HG02678 (cell line): Measurements from ENCODE around the gene MAP1LC3C.
A peak's percentile ranks its signal among the peaks of the same experiment; 100 is the strongest.

Source experiments
- ATAC-seq: cut with Tn5 transposase; IDR thresholded peaks from one replicate; pipeline ENCODE4 v1.9.1; 2021; ENCODE audit warnings: mild to moderate bottlenecking, moderate library complexity; ENCODE audit not compliant: unreplicated experiment

Gene MAP1LC3C

DNA sequence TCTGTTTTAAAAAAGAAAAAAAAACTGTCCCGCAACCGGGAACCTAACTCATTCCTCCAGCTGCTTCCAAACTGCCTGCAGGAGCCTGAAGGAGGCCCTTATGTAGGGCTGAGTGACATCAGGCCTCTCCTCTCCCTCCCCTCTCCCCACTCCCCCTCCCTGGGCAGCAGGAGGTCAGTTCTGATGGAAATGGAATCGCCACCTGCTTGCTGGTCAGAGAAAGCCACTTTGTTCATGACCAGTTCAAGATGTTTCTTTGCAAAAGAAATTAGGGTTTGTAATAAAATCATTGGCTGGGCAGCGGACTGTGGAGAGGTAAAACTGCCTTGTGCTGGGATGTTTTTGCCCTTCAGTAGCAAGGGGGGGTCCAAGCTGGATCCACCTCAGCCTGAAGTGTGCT, at the start of gene MAP1LC3C:
TSS of gene MAP1LC3C (minus strand) at position 73 of the 400 bp plus-strand sequence. CDS start 90 bp downstream, outside the sequence.
- no peak for ATAC-seq

DNA sequence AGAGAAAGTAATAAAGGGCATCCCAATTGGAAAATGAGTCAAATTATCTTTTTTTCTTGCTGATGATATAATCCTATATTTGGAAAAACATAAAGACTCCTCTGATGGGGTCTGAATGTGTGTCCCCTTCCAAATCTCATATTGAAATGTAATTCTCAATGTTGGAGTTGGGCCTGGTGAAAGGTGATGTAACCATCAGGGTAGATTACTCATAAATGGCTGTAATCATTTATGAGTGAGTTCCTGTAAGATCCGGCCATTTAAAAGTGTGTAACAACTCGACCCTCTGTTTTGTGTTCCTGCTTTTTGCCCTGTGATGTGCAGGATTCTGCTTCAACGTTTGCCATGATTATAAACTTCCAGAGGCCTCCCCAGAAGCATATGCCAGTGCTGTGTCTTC, 44.3 kb upstream of the MAP1LC3C start:
- ATAC-seq: no peak

DNA sequence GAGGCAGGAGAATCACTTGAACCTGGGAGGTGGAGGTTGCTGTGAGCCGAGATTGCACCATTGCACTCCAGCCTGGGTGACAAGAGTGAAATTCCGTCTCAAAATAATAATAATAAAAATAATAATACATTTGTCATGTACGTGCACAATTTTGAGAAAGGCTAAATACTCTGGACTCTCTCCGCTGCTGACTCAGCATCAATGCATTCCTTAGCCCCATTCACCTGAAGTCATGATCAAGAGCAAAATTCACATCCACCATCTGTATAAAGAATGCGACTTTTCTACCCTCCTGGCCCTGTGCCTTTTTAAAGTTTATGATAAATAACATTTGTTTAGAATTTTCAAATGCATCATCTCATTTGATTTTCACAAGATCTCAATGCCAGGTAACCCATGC, 35.5 kb upstream of the MAP1LC3C start:
- no peak for ATAC-seq

DNA sequence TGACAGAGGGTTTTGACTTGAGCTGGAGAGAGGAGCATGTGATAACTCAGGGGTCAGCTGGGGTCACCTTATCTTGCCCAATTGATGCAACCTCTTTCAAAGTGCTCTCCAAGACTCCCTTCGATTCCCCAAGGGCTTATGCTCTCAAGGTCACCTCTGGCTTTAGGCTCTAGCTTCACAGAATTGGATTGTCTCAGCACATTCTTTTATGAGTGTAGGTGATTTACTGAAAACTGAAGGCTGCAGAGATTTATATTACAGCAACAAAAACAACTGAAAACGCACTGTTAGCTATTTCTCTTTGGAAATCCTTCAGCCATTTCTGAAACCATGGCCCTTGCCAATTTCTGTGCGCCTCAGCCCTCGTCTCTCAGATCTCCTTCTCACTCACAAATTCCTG, 34.5 kb upstream of the MAP1LC3C start:
- no peak for ATAC-seq

DNA sequence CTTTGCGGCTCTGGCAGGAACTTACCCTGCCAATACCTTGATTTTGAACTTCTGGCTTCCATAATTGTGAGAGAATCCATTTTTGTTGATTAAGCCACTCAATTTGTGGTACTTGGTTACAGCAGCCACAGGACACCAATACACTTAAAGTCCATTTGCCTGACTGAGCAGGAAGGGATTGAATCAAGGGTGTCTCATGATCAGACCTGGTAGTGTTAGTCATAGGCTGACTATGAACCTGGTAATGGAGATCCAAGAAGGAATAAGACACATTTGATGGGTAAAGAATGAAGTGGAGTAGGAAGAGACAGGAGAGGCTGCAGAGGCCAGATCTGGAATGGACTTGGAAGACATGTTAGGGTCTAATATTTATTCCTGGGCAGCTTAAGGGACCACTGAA, 31.2 kb upstream of the MAP1LC3C start:
- ATAC-seq: no peak

DNA sequence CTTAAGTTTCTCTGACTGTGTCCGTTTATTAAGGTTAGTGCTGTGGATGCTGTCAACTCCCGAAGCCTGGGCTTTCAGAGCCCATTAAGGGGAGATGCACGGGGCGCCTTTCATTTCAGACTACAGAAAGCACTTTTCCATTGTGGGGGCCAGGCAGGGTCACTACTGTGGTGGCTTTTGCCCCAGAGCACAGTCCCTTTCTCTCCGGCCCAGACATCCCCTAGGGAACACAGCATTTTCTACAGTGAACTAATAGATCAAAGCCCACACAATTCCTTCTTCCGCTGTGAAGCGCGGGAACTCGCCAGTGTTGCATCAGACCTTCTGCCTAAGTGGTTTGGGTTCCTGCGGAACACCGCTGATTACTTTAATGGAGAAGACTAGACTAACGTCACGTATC, 26.8 kb upstream of the MAP1LC3C start:
- no peak for ATAC-seq

DNA sequence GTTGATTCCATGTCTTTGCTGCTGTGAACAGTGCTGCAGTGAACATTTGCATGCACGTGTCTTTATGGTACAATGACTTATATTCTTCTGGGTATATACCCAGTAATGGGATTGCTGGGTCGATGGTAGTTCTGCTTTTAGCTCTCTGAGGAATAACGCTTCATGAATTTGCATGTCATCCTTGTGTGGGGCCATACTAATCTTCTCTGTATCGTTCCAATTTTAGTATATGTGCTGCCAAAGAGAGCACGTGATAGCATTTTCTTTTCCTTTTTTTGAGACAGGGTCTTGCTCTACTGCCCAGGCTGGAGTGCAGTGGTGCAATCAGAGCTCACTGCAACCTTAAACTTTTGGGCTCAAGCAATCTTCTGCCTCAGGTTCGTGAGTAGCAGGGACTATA, 24.9 kb upstream of the MAP1LC3C start:
- ATAC-seq: no peak

DNA sequence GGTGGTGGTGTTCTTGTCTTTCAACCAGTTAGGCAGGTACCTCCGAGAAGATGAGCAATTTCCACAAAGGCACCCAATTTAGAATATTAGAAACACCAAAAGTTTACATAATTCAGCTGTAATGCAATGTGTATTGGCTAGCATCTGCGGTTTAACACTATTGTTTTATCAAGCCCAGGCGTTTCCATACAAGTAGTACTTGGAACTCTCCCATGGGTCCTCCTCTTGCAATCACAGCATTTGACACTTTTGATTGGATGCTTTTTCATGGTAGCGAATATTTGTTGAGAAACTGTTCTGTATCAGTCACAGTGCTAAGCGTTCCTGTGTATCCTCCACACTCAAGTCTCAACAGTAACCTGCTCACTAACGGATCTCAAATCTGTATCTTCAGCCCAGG, 20.1 kb upstream of the MAP1LC3C start:
- ATAC-seq: no peak

DNA sequence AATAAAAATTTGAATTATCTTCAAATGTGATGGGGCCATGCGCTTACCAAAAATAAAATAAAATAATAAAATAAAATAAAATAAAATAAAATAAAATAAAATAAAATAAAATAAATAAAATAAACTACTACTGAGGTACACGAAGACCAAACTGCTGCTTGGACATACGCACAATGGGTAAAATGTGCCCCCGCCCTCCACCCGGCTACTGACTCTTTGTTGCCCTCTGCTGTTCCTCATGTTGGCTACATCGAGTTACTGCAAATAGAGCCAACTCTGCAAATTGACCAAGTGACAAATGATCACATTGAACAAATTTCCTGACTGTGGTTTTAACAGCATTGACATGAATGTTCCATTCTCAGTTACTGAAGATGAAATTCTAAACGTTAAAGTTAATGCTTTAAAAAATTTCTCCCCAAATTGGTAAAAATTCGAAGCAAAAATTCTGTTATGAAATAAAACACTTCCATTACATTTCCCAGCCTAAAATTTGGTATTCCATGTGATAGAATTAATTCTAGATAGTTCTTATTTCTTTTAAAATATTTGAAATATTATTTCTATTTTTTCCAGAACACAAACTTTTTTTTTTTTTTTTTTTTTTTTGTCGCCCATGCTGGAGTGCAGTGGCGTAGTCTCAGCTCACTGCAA, 18.8 kb upstream of the MAP1LC3C start:
- ATAC-seq: peak; percentile 71

DNA sequence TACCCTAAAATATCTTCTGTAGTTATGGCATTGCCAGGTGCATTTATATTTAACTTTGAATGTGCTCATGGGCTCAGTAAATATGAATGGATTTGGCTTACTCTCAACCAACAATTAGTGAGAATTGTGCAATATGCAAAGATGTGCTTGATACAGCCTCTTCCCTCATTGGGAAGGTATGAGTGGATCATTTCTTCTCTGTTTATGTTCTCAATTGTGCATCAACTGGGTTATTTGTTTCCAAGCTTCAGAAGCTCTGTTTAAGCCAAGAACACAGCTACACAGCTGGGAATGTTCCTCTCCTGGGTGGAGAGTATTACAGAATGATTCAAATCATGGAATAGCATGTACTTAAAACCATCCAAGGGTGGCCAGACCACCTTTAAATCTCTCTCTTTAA, 17.6 kb upstream of the MAP1LC3C start:
- no peak for ATAC-seq

DNA sequence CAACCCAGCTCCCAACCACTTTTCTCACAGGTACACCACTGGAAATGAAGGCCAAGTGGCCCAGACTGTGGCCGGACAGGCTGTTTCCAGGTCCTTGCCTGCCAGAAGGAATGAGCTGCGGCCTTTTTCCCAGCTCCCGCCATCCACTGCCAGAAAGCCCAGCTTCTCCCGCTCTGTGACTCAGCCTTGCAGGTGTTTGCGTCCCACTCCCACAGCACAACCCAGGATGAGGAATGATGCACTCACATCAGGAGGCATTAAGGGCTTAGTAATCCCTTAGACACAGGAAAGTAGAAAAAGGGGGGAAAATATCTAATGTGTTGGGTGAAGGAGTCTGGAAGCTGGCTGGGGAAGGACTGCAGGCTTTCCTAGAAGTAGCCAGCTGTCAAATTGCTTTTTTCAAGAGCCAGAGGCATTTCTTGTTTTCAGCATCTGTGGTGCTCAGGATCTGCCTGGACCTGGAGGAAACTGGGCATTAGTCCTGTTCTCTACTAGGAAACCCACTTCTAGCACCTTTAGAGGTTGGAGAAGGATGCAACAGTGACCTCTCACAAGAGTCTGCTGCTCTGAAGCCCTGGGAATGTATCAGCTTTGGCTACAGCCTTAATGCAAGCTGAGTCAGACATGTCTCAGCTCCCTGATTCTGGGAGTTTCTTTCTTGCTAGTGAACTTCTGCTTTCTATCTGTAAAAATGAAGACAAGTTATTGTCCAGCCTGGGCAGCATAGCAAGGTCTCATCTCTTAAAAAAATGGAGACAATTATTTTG, 13.2 kb upstream of the MAP1LC3C start:
- ATAC-seq: no peak

DNA sequence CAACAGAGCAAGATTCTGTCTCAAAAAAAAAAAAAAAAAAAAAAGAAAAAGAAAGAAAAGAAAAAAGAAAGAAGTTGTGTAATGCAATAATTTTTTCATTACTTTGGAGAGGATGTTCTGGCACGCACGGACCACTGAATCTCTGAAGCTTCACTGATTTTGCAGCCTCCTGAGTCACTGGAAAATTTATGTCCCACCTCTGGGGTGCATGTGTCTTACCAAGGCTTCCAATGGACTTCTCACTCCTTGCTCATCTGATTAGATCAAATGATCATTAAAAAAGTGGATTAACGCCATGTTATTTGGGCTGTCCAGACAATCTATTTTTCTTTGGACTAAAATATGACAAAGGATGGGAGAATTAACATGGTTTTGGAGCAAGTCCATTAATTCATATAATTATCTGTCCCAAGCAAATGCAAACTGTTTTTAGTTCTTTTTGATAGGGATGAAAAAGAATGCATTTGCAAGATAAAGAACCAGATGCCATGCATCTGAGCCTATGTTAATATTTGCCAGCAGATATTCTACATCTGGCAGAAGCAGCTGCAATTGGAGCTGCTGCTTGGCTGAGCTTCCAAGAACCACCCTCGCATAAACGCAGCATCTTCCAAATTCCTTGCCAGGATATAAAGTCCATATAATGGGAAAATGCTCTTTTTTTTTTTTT, 10.1 kb upstream of the MAP1LC3C start:
- no peak for ATAC-seq

DNA sequence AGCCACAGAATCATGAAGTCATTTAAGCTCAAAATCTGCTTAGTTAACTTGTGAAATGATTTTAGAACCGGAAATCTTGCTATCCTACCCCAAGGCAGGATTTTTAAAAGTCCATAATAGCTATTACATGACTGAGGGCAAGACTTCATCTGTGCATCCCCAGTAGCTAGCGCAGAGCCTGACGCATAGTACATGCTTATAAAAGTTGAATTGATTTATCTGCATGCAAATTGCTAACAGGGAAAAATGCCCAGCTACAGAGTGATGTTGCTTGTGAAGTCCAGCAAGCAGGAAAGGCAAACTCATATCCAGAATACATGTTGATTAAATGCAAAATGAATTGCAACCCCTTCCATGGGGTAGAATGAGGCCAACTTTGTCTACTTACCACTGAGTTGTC, 8.1 kb upstream of the MAP1LC3C start:
- no peak for ATAC-seq

DNA sequence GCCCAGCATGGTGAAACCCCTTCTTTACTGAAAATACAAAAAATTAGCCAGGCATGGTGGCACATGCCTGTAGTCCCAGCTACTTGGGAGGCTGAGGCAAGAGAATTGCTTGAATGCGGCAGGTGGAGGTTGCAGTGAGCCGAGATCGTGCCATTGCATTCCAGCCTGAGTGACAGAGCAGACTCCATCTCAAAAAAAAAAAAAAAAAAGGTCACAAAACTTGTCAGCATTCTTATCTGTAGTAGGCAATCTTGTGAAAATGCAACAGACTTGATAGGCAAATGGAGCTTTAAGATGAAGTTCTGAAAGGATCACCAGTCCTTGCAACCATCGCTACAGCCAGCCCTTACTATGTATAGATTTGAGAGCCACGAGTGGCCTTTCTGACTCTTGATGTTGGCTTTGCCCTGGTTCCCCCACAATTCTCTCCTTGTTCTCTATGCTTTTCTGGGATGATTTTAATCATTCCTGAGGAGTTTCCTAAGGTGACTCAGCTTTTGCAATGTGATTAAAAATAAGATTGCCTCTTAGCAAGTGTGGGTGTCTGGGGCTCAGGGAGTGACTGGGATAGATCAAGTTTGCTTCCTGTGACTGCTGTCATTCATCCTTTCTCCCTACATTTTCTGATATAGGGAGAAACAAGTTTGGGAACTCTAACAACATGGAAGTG, 7.1 kb upstream of the MAP1LC3C start:
- ATAC-seq: no peak

DNA sequence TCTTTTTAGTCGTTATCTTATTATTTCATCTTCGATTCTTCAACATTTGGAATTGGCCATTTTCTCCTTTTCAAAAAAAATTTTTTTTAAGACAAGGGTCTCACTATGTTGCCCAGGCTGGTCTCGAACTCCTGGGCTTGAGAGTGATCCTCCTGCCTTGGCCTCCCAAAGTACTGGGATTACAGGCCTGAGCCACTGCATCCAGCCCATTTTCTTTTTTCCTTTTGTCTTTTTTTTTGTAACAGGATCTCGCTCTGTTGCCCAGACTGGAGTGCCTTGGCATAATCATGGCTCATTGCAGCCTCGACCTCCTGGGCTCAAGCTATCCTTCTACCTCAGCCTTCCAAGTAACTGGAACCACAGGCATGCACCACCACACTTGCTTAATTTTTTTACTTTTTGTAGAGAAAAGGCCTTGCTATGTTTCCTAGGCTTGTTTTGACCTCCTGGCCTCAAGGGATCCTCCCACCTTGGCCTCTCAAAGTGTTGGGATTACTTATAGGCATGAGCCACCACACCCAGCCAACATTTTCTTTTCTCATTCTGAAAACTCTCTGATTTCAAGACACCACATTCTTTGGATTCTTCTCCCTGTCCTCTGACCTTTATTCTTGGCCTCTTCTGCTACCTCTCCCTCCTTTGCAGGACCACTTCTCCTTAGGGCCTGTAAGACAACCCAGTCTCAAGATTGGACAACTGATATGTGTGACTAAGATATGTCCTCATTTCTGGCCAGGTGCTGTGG, 6.0 kb upstream of the MAP1LC3C start:
- no peak for ATAC-seq

DNA sequence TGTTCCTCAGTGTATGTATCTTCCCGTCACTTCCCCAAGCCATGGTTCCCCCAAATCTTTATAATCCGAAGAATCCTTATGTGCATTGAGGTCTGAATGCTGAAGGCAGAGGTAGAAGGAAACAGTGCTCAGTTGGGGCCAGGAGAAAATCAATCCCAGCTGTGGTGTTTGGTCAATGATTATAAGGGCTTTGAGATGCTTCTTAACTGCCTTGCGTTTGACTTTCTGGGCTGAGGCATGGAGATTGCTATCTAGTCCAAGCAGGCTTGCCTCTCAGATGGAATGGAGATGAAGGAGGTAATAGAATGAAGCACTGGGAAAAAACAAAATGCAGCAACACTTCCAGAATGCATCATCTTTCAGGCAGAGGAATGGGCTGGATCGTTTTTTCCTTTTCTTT, 3.6 kb upstream of the MAP1LC3C start:
- ATAC-seq: no peak

DNA sequence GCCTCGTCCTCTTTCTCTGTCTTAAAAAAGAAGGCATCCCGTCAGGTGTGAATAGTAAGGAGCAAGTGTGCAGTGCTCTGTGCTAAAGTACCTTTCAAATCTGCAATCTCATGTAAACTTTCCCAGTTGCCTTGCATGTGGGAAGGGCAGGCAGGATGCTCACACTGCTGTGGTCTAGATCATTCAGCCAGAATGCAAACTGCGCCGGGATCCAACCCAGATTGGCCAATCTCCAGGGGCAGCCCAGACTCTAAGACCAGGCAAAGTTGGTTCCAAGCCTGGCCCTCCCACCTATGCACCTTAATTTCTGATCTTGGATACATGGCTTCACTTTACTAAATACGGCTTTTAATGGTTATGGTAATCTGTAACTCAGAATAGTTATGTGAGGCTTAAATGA, 3.2 kb upstream of the MAP1LC3C start:
- ATAC-seq: no peak

DNA sequence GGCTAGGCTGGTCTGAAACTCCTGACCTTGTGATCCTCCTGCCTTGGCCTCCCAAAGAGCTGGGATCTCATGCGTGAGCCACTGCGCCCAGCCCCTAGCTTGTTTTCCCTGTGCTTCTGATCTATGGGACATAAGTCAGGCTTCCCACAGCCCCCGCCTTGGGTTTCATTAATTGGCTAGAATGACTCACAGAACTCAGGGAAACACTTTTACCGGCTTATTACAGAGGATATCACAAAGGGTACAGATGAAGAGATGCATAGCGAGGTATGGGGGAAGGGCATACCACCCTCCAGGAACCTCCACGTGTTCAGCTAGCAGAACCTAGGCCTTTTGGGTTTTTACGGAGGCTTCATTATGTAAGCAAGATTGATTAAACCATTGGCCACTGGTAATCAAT, 1.5 kb upstream of the MAP1LC3C start:
- ATAC-seq: no peak

DNA sequence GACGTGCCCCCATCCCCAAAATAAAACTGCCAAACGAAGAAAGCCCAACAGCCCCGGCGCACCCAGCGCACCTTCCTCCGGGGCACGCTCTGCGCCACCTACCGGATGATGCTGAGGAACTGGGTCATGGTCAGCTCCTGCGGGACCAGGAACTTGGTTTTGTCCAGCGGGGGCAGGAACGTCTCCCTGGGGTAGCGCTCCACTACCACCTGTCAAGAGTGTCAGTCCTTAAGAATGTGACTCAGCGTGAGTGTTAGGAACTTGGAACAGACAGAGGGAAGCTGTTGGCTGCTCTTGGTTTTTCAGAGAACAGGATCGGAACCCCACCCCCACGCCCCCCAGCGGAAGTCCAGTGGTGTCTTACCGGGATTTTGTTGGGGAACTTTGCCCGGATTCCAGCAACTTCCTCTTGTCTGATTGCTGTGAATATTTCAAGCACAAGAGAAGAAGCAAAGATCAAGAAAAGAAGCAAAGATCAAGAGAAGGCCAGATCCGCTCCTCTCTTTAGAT, 431 bp downstream of the MAP1LC3C start:
- ATAC-seq: peak; percentile 88

DNA sequence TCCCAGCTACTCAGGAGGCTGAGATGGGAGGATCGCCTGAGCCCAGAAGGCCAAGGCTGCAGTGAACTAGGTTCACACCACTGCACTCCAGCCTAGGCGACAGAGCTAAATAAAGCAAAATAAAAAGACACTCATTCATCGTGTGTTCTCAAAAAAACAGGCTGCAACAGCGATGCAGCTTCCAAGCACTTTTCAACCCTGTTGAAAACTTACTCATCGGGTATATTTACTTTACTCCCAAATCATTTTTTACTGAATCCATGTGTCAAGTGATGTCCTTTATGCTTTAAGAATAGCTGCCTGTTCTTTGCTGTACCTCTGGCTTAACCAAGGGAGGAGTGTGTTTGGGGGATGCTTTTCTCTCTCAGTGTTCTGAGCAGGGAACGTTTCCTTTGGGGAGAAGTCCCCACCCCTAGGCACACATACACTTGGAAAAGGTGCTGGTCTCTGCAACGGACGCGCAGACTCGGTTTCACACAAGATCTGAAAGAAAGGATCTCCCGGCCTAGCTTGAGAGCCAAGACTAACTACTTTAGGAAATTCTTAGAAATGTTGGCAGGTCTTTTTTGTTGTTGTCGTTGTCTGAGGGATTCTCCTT, 1.4 kb downstream of the MAP1LC3C start:
- ATAC-seq: no peak
